Activated CD4-positive, CD25-positive, alpha-beta regulatory T cell treated with anti-CD3 and anti-CD28 coated beads, Interleukin-2, amount 50 U/mL, for 16 hours (primary cell): ENCODE results near the gene PPCS.
A peak's percentile ranks its signal among the peaks of the same experiment; 100 is the strongest.

ENCODE experiments used
- DNase-seq: peaks from one replicate; pipeline ENCODE4 v3.0.0-alpha.2; 2020; ENCODE audit warnings: low read depth, low spot score

PPCS gene

DNA sequence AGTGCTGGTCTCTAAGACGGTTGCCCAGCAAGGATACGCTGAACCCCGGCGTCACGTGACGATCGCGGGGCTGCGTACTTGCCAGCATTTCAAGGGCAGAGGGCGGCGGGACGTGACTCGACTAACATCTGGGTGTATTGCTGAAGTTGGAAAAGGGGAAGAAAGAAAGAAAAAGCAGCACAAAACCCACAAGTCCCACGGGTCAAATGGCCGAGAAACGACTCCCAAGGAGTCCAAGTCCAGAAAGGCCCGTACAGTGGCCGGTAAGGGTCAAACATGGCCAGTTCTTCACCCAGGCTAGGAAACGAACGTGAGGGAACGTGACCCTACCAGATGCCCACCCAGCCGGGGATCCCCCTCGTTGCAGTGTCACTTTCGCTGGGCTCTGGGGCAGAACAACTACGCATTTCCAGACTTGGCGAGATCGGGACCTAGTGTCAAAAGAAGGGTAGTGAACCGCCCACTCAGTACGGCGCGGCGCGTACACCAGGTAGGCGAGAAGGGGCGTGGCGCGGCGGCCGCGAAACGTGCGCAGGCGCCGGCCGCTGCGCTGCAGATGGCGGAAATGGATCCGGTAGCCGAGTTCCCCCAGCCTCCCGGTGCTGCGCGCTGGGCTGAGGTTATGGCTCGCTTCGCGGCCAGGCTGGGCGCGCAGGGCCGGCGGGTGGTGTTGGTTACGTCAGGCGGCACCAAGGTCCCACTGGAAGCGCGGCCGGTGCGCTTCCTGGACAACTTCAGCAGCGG lies at the start of gene PPCS, which contains the start of gene ZMYND12:
Gene PPCS (plus strand): TSS at position 534 of the 744 bp plus-strand sequence. CDS start 23 bp downstream, at position 557.
Gene ZMYND12 (minus strand): TSS at position 13 of the 744 bp plus-strand sequence. CDS start 25 bp downstream, outside the sequence.
- peak; percentile 81 for DNase-seq

- DNase-seq = no peak
Measured at GRCh38 chr1:42414551-42415496, 41.5 kb upstream of the PPCS start.

DNA sequence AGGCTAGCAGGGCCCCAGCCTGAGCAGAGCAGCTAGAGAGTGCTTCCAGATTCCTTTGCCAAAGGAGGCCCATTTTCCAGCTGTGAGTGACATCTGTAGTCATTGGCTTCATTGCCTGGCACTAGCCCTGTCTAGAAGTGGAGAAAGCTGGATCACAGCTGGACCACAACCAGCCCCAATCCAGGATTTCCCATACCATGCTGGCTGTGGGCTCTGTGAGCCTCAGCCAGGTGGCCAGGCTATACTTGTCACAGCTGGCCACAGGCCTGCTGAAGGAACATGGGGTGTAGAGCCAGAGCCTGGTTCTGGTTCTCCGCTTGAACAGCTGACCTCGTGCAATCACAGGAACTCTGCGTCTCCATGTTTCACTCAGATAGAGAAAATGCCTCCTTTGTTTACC lies 39.2 kb upstream of the PPCS start:
- no peak for DNase-seq

DNA sequence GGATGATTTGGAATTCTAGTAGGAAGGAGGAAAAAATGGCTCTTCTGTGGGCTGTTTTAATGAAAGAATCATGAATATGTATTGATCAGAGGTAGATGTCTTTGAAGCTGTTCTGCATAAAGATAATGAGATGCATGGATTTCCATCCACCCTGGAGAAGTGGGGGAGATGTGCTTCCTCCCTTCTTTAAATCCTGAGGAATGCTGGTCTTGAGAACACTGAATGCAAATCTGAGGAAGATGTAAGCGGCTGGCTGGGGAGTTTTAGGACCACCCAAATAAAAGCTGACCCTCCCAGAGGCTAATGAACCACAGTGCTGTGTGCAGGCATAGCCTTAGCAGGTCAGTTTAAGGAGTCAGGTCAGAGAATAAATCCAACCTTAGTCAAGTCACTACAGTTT lies 37.8 kb upstream of the PPCS start:
- no peak for DNase-seq

GRCh38 chr1:42419126-42419821 lies 37.1 kb upstream of the PPCS start:
- no peak for DNase-seq

DNA sequence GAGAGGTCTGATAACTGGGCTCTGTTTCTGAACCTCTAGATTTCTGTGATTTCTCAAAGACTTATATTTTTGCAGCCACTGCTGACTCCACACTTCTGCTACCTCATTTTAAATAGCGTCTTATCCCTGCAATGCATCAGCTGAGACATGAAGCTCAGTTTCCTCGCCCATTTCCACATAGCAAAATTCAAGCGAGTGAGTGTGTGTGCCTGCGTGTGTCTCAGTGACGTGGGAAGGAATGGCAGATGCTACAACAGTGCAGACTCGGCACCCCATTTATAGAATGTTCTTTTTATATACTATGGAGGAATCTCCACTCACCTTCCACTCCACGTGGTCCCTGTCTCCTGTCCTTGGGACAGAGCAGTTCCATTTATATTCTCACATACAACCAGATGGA lies 36.2 kb upstream of the PPCS start:
- DNase-seq = no peak

GRCh38 chr1:42420911-42421585 lies 35.3 kb upstream of the PPCS start:
- DNase-seq = no peak

- DNase-seq = no peak
Measured at GRCh38 chr1:42422737-42423136, 33.6 kb upstream of the PPCS start.

DNA sequence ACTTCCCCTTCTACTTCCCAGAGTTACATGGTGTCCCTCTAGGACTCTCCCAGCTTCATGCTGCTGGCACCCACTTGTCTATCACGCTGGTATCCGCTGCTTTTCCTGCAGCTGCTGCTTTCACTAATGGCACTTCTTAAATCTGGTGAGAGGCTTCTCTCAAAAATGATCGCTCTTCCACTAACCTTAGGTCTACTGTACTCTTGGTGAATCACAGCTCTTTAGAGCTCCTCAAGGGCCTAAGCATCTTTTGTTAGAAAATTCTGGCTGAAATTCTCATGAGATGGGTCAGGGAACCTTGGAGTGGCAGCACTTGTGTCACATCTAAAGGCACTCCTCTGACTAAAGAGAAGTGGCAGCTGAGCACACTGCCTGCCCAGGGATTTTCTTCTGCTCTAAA lies 32.7 kb upstream of the PPCS start:
- DNase-seq = no peak

DNA sequence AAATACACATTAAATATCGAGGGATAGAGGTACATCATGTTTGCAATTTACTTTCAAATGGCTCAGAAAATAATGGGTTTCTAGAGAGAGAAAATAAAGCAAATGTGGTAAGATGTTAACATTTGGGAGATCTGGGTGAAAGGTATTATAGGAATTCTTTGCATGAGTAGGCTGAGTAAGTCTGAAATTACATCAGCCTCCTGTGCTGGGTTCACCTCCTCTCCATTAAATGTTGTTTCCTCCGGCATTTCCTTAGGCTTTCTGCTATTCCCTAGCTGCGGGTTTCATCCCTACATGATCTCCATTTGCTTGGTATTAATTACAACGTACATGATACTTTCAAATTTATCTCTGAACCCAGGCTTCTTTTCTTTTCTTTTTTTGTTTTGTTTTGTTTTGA lies 32.1 kb upstream of the PPCS start:
- DNase-seq = no peak

- no peak for DNase-seq
Measured at GRCh38 chr1:42427240-42427639, 29.1 kb upstream of the PPCS start.

DNA sequence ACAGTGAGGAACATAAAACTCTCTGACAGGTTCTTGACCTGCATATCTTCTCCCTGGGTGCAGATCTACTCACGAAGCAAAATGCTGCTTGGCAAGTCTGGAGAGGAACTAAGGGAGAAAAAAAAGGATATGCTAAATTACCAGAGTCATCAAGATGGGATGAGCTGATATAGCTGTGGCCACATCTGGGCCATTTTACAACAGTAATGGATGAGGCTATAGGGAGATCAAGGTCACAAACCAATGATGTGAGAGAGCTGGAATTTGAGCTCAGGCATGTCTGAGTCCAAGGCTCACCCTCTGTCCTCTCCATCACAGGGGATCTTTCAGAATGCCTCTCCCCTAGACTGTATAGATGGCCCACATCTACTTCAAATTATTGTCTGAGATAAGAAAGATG lies 26.7 kb upstream of the PPCS start:
- no peak for DNase-seq

DNA sequence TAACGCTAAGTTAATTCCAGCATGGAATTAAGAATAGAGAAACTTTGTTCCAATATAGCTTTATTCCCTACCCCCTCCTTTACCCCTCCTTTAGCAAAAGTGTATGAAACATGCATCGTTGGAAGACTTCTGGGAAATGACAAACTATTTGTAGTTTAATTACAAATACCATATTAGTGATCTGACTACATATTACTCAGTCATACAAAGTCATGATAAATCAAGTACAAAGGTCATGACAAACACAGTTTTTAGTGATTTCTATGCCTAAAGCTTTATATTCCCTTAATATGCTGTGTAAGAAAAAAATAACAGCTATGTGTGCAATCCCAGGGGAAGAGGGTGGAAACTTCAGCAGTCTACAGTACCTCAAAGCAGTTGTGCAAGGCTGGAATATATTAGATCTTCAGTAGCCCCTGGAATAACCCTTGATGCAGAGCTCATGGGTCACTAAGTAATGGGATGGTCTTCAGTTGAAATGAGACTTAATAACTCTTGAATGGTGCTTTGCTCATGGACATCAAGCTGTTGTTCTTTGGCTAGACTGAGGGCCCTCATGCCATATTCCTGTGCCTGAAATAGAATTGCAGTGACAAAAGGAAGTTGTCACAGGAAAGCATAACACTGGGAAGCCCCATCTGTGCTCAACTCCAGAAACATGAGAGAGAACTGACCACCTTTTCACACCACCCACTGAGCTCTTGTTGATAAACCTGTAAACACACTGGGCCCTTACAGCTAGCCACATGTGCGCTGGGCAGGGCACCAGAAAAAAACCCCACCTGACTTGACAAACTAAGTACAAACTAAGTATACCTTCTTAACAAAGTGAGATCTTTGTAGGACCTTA lies 25.8 kb upstream of the PPCS start:
- no peak for DNase-seq

GRCh38 chr1:42431514-42431913 lies 24.8 kb upstream of the PPCS start:
- DNase-seq = no peak

DNA sequence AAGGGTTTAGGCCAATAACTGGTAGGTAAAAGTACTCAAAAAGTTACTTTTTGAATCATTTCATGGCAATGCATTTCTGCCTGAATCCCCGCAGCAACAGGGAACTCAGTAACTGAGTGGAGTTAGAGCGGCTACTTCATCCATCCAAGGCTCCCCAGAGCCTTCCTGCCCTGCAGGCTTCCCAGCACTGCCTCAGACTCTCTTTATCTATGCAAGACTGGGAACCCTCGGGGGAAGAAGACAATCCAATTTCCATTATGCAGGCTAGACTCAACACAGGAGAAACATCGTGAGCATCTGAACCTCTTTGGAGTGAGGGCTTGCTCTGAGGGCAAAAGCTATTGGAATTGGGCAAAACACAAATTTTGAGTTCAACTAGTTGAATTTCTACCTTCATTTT lies 23.6 kb upstream of the PPCS start:
- no peak for DNase-seq

- DNase-seq = no peak
Measured at GRCh38 chr1:42433369-42433768, 23.0 kb upstream of the PPCS start.

DNA sequence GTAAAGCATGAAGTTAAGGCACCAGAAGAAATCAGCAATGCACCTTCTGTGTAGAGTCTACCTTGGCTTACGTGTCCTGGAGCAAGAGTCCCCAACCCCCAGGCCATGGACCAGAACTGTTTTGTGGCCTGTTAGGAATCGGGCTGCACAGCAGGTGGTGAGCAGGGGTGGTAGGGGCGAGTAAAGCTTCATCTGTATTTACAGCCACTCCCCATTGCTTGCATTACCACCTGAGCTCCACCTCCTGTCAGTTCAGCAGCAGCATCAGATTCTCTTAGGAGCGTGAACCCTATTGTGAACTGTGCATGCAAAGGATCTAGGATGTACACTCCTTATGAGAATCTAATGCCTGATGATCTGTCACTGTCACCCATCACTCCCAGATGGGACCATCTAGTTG lies 22.0 kb upstream of the PPCS start:
- DNase-seq = no peak

GRCh38 chr1:42439940-42440339 lies 16.4 kb upstream of the PPCS start:
- no peak for DNase-seq

GRCh38 chr1:42442662-42443061 lies 13.7 kb upstream of the PPCS start:
- DNase-seq = no peak

DNA sequence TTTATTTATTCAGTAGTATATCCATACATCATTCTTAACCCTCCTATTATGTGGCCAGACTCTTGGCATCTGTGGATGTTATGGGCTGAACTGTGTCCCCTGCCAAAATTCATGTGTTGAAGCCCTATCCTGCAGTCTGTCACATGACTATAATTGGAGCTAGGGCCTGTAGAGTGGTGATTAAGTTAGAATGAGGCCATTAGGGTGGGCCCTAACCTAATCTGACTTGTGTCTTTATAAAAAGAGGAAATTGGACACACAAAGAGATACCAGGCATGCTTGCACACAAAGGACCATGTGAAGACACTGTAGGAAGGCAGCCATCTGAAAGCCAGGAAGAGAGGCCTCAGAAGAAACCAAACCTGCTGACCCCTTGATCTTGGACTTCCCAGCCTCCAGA lies 7.1 kb upstream of the PPCS start:
- no peak for DNase-seq

DNA sequence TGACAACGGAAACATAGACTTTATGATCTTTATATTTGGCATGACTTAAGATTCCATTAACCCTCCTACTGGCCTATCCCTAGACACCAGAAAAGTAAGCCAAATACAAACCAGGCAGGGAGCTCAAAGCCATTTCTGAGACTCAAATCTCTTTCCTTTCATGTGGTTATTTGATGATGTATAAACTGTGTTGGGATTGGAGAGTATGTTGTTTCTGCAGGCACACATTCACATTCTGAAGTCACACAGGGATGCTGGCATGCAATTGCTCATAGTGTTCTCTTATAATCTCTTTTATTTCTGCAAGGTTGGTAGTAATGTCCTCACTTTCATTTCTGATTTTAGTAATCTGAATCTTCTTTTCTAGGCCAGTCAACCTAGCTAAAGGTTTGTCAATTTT lies 6.3 kb upstream of the PPCS start:
- no peak for DNase-seq
